WTC11 (cell line): ENCODE results near the gene DSN1. TPM values are rescaled to one million over a fixed set of nuclear protein-coding genes. Genes with fewer than 3 reads are reported as not detected.

Experiments
- ATAC-seq: fragments of 200-7000 bp; cut with Tn5 transposase; 2 replicates; pipeline ENCODE4 v1.10.0; 2021; ENCODE audit warnings: mild to moderate bottlenecking, moderate library complexity
- CTCF ChIA-PET: fragments of 300-600 bp; sonication (Branson Sonifier 250); formaldehyde crosslinking; loops from one replicate; lab custom pipeline; 2021; ENCODE audit warnings: antibody characterized with exemption; lab: Charles Lee
- POLR2A ChIA-PET: fragments of 350-600 bp; sonication (Branson Sonifier 250); formaldehyde crosslinking; loops from one replicate; lab custom pipeline; 2021; ENCODE audit warnings: antibody characterized with exemption; lab: Charles Lee
- DNase-seq: peaks from one replicate; pipeline ENCODE4 v3.0.0; 2021; ENCODE audit warnings: low spot score
- H3K27ac Mint-ChIP-seq: 2 replicates; pipeline ENCODE4 v1.8.0; 2021; ENCODE audit warnings: mixed read lengths
- H3K27me3 Mint-ChIP-seq: 2 replicates; pipeline ENCODE4 v1.8.0; 2021; ENCODE audit warnings: low read depth, mild to moderate bottlenecking, moderate library complexity, mixed read lengths
- H3K36me3 Mint-ChIP-seq: 2 replicates; pipeline ENCODE4 v1.8.0; 2021; ENCODE audit warnings: mixed read lengths
- H3K4me1 Mint-ChIP-seq: 2 replicates; pipeline ENCODE4 v1.8.0; 2022; ENCODE audit warnings: mixed read lengths
- H3K4me3 Mint-ChIP-seq: 2 replicates; pipeline ENCODE4 v1.8.0; 2021; ENCODE audit warnings: mild to moderate bottlenecking, moderate library complexity, mixed read lengths
- H3K9me3 Mint-ChIP-seq: 2 replicates; pipeline ENCODE4 v1.8.0; 2021; ENCODE audit warnings: mixed read lengths
- CBFB ChIP-seq: sonication (generic); formaldehyde crosslinking; IDR thresholded peaks from 2 replicates; pipeline ENCODE4 v1.8.1; 2022; ENCODE audit warnings: mild to moderate bottlenecking, low read depth, missing genetic modification reagents
- FOXP1 ChIP-seq: sonication (generic); formaldehyde crosslinking; IDR thresholded peaks from 2 replicates; pipeline ENCODE4 v1.8.0; 2022; ENCODE audit warnings: missing genetic modification reagents, mild to moderate bottlenecking, moderate library complexity, borderline replicate concordance
- NFATC4 ChIP-seq: fragments of 250-450 bp; sonication (Bioruptor Pico); IDR thresholded peaks from 2 replicates; pipeline ENCODE4 v1.9.0; 2021; ENCODE audit warnings: mild to moderate bottlenecking
- ZBTB21 ChIP-seq: sonication (generic); formaldehyde crosslinking; IDR thresholded peaks from 2 replicates; pipeline ENCODE4 v1.8.1; 2023; ENCODE audit warnings: mild to moderate bottlenecking, missing genetic modification reagents, borderline replicate concordance
- ZNF232 ChIP-seq: sonication (generic); formaldehyde crosslinking; IDR thresholded peaks from 2 replicates; pipeline ENCODE4 v1.8.0; 2022; ENCODE audit warnings: mild to moderate bottlenecking, missing genetic modification reagents
- ZNF317 ChIP-seq: sonication (generic); formaldehyde crosslinking; IDR thresholded peaks from 2 replicates; pipeline ENCODE4 v1.8.1; 2023; ENCODE audit warnings: low read depth, mild to moderate bottlenecking, moderate library complexity, missing genetic modification reagents, borderline replicate concordance
- ZNF416 ChIP-seq: fragments of 250-450 bp; sonication (Bioruptor Pico); IDR thresholded peaks from 2 replicates; pipeline ENCODE4 v1.9.0; 2021; ENCODE audit warnings: mild to moderate bottlenecking, inconsistent platforms
- total RNA-seq: library from RNA; stranded (reverse); gene quantifications from 3 replicates; pipeline ENCODE4 v1.2.3, GENCODE V29; 2021
- TF ChIP-seq, protein P1 (sequence below): fragments of 250-450 bp; sonication (Bioruptor Pico); IDR thresholded peaks from 2 replicates; pipeline ENCODE4 v1.8.0; 2021; ENCODE audit warnings: mild to moderate bottlenecking
- TF ChIP-seq, protein P2 (sequence below): sonication (generic); formaldehyde crosslinking; IDR thresholded peaks from 2 replicates; pipeline ENCODE4 v1.8.0; 2022; ENCODE audit warnings: mild to moderate bottlenecking, missing genetic modification reagents
- TF ChIP-seq, protein P3 (sequence below): sonication (generic); formaldehyde crosslinking; IDR thresholded peaks from 2 replicates; pipeline ENCODE4 v1.8.0; 2023; ENCODE audit warnings: missing genetic modification reagents
- TF ChIP-seq, protein P4 (sequence below): sonication (generic); formaldehyde crosslinking; IDR thresholded peaks from 2 replicates; pipeline ENCODE4 v1.8.1; 2023; ENCODE audit warnings: mild to moderate bottlenecking, missing genetic modification reagents
- TF ChIP-seq, protein P5 (sequence below): fragments of 250-450 bp; sonication (Bioruptor Pico); IDR thresholded peaks from 2 replicates; pipeline ENCODE4 v1.9.0; 2021; ENCODE audit warnings: mild to moderate bottlenecking, borderline replicate concordance
- TF ChIP-seq, protein P6 (sequence below): sonication (generic); formaldehyde crosslinking; IDR thresholded peaks from 2 replicates; pipeline ENCODE4 v1.8.0; 2022; ENCODE audit warnings: mild to moderate bottlenecking, missing genetic modification reagents
- TF ChIP-seq, protein P7 (sequence below): sonication (generic); formaldehyde crosslinking; IDR thresholded peaks from 2 replicates; pipeline ENCODE4 v1.8.0; 2022; ENCODE audit warnings: mild to moderate bottlenecking, missing genetic modification reagents

The DSN1 gene
- total RNA-seq, 1 experiment from 2014 or later = 27.0 TPM

DNA sequence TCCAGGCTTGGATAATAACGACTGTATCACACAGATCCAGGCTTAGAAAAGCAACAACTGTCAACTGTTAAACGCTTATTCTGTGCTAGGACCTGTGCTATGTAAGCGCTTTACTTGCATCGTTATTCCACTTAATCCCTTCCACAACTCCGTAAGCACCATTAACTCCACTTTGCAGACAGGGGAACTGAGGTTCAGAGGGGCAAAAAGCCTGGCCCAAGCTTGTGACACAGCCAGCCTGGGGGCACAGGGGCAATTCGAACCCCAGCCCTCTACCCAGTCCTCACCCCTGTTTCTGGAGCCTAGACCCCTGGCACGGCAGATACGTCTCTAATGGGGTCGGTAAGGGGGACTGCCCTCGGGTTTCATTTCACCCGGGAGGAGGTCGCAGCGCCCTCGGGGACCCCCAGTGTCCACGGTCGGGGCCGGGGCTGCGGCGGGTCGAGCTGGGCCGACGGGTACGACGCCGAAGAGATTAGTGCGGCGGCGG, 411 bp downstream of the DSN1 start (continued):
- TF ChIP-seq, protein P1, sequence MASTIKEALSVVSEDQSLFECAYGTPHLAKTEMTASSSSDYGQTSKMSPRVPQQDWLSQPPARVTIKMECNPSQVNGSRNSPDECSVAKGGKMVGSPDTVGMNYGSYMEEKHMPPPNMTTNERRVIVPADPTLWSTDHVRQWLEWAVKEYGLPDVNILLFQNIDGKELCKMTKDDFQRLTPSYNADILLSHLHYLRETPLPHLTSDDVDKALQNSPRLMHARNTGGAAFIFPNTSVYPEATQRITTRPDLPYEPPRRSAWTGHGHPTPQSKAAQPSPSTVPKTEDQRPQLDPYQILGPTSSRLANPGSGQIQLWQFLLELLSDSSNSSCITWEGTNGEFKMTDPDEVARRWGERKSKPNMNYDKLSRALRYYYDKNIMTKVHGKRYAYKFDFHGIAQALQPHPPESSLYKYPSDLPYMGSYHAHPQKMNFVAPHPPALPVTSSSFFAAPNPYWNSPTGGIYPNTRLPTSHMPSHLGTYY (CRISPR knock-in tag) = no peak
- TF ChIP-seq, protein P2, sequence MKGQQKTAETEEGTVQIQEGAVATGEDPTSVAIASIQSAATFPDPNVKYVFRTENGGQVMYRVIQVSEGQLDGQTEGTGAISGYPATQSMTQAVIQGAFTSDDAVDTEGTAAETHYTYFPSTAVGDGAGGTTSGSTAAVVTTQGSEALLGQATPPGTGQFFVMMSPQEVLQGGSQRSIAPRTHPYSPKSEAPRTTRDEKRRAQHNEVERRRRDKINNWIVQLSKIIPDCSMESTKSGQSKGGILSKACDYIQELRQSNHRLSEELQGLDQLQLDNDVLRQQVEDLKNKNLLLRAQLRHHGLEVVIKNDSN (CRISPR knock-in tag) = no peak; the same call in 1 of the 2 replicates
- TF ChIP-seq, all 79 proteins: peak for 0

DNA sequence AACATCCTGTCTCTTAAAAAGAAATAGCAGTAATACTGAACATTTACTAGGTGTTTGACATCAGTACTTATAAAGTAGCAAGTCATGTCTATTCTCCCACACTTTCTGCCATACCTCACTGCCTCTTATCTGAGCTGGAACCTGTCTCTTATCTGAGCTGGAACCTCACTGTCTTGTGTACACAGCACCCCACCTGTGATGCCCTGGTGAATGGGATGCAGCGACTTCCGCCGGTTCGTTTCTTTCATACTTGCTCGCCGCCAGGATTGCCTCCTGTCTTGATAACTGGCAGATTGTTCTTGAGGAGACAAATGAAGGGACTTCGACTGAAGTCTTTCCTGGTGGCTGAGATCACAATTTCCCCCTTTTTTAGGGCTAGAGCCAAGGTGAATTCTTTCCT, 2.9 kb downstream of the DSN1 start:
- no peak for DNase-seq
- peaks cover 6% of the 10 kb centered on the region for H3K4me1 Mint-ChIP-seq
- peaks cover 10% of the 10 kb centered on the region for H3K36me3 Mint-ChIP-seq
- peaks cover 2% of the 10 kb centered on the region; the same call in 1 of the 2 replicates for H3K27me3 Mint-ChIP-seq
- no peak overlapping the region; the same call in 1 of the 2 replicates for H3K27ac Mint-ChIP-seq
- no peak for ATAC-seq
- TF ChIP-seq ZBTB21 (CRISPR knock-in tag) = no peak
- TF ChIP-seq NFATC4 = no peak
- TF ChIP-seq, protein P3, sequence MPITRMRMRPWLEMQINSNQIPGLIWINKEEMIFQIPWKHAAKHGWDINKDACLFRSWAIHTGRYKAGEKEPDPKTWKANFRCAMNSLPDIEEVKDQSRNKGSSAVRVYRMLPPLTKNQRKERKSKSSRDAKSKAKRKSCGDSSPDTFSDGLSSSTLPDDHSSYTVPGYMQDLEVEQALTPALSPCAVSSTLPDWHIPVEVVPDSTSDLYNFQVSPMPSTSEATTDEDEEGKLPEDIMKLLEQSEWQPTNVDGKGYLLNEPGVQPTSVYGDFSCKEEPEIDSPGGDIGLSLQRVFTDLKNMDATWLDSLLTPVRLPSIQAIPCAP = no peak
- no peak for TF ChIP-seq ZNF317
- TF ChIP-seq, protein P4, sequence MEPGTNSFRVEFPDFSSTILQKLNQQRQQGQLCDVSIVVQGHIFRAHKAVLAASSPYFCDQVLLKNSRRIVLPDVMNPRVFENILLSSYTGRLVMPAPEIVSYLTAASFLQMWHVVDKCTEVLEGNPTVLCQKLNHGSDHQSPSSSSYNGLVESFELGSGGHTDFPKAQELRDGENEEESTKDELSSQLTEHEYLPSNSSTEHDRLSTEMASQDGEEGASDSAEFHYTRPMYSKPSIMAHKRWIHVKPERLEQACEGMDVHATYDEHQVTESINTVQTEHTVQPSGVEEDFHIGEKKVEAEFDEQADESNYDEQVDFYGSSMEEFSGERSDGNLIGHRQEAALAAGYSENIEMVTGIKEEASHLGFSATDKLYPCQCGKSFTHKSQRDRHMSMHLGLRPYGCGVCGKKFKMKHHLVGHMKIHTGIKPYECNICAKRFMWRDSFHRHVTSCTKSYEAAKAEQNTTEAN (CRISPR knock-in tag) = no peak
- POLR2A ChIA-PET = interaction anchor here (0.5 kb wide), 1 partner anchor 55 kb away, joined by 4 read pairs; no protein-coding TSS in a partner anchor
- CTCF ChIA-PET = interaction anchor here (1.0 kb wide), 1 partner anchor 212 kb away, joined by 6 read pairs; no protein-coding TSS in a partner anchor
- H3K9me3 Mint-ChIP-seq = no peaks in the 10 kb centered on the region
- H3K4me3 Mint-ChIP-seq = no peak overlapping the region

DNA sequence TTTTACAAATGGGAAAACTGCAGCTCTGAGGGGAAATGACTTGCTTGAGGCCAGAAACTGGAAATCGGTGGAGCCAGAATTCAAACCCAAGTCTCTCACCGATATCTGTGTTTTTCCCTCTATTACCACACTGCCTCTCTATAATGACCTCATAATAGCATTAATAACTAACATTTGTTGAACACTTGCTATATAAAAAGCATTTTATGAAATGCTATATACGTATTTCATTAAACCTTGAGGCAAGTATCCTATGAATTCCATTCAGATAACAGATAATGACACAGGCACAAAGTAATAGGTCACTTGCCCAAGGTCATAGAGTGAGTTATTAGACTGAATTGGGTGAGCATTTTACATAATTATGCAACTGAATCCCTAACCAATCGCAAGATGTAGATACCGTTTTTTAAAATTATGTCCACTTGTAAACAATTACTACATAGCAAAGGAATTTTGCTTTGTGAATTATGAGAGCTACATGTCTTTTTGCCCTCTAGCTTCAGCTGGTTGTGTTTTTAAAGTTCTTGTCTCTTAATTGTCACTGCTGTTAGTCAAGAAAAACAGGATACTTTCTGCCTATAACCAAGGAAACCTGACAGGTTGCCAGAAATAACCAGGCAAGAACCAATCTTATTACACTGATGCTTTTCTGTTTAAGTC, 4.7 kb downstream of the DSN1 start:
- no peak overlapping the region for H3K27ac Mint-ChIP-seq
- peaks cover 6% of the 10 kb centered on the region for H3K4me1 Mint-ChIP-seq
- ATAC-seq = no peak
- H3K9me3 Mint-ChIP-seq = no peaks in the 10 kb centered on the region
- H3K36me3 Mint-ChIP-seq = peaks cover 19% of the 10 kb centered on the region
- ChIA-PET CTCF (interaction anchor here (0.5 to 2.1 kb wide), 2 partner anchors 14 to 215 kb away, joined by 3 to 7 read pairs; no protein-coding TSS in a partner anchor), POLR2A (no interaction called here)
- no peak overlapping the region for H3K4me3 Mint-ChIP-seq
- H3K27me3 Mint-ChIP-seq = peaks cover 2% of the 10 kb centered on the region; the same call in 1 of the 2 replicates
- DNase-seq = no peak
- TF ChIP-seq, protein P5, sequence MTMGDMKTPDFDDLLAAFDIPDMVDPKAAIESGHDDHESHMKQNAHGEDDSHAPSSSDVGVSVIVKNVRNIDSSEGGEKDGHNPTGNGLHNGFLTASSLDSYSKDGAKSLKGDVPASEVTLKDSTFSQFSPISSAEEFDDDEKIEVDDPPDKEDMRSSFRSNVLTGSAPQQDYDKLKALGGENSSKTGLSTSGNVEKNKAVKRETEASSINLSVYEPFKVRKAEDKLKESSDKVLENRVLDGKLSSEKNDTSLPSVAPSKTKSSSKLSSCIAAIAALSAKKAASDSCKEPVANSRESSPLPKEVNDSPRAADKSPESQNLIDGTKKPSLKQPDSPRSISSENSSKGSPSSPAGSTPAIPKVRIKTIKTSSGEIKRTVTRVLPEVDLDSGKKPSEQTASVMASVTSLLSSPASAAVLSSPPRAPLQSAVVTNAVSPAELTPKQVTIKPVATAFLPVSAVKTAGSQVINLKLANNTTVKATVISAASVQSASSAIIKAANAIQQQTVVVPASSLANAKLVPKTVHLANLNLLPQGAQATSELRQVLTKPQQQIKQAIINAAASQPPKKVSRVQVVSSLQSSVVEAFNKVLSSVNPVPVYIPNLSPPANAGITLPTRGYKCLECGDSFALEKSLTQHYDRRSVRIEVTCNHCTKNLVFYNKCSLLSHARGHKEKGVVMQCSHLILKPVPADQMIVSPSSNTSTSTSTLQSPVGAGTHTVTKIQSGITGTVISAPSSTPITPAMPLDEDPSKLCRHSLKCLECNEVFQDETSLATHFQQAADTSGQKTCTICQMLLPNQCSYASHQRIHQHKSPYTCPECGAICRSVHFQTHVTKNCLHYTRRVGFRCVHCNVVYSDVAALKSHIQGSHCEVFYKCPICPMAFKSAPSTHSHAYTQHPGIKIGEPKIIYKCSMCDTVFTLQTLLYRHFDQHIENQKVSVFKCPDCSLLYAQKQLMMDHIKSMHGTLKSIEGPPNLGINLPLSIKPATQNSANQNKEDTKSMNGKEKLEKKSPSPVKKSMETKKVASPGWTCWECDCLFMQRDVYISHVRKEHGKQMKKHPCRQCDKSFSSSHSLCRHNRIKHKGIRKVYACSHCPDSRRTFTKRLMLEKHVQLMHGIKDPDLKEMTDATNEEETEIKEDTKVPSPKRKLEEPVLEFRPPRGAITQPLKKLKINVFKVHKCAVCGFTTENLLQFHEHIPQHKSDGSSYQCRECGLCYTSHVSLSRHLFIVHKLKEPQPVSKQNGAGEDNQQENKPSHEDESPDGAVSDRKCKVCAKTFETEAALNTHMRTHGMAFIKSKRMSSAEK (CRISPR knock-in tag) = no peak
- TF ChIP-seq CBFB (CRISPR knock-in tag) = no peak

DNA sequence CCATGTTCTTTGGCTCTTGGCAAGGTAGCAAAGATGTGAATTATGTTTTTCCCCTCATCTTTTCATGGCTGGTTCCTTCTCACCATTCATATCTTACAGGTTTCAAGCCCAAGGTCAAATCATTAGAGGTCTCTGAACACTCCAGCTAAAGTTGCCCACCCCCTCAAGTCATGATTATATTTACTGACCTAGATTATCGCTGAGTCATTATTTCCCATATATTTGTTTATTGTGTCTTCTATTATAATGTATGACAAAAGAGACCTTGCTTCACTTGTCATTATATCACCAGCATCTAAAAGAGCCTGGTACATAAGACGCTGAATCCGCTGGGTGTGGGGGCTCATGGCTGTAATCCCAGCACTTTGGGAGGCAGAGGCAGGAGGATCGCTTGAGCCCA, 12.4 kb downstream of the DSN1 start:
- Mint-ChIP-seq H3K4me3 (no peak overlapping the region), H3K4me1 (no peaks in the 10 kb centered on the region), H3K27me3 (no peaks in the 10 kb centered on the region), H3K27ac (no peak overlapping the region), H3K9me3 (no peaks in the 10 kb centered on the region), H3K36me3 (peaks cover 41% of the 10 kb centered on the region)
- ATAC-seq = no peak
- no peak for DNase-seq
- ChIA-PET POLR2A (no interaction called here), CTCF (no interaction called here)
- TF ChIP-seq NFATC4 (no peak), ZNF416 (no peak), FOXP1 (CRISPR knock-in tag) (no peak), ZNF232 (no peak)
- TF ChIP-seq, protein P6, sequence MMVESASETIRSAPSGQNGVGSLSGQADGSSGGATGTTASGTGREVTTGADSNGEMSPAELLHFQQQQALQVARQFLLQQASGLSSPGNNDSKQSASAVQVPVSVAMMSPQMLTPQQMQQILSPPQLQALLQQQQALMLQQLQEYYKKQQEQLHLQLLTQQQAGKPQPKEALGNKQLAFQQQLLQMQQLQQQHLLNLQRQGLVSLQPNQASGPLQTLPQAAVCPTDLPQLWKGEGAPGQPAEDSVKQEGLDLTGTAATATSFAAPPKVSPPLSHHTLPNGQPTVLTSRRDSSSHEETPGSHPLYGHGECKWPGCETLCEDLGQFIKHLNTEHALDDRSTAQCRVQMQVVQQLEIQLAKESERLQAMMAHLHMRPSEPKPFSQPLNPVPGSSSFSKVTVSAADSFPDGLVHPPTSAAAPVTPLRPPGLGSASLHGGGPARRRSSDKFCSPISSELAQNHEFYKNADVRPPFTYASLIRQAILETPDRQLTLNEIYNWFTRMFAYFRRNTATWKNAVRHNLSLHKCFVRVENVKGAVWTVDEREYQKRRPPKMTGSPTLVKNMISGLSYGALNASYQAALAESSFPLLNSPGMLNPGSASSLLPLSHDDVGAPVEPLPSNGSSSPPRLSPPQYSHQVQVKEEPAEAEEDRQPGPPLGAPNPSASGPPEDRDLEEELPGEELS = no peak
- TF ChIP-seq, protein P7, sequence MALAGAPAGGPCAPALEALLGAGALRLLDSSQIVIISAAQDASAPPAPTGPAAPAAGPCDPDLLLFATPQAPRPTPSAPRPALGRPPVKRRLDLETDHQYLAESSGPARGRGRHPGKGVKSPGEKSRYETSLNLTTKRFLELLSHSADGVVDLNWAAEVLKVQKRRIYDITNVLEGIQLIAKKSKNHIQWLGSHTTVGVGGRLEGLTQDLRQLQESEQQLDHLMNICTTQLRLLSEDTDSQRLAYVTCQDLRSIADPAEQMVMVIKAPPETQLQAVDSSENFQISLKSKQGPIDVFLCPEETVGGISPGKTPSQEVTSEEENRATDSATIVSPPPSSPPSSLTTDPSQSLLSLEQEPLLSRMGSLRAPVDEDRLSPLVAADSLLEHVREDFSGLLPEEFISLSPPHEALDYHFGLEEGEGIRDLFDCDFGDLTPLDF = no peak
